HPDE6-E6E7 (cell line): ENCODE measurements around the gene PUM1.

Experiments
- DNase-seq: peaks from one replicate; pipeline ENCODE4 v3.0.0; 2011; ENCODE audit warnings: missing footprints; ENCODE audit errors: extremely low spot score

Gene PUM1

DNA sequence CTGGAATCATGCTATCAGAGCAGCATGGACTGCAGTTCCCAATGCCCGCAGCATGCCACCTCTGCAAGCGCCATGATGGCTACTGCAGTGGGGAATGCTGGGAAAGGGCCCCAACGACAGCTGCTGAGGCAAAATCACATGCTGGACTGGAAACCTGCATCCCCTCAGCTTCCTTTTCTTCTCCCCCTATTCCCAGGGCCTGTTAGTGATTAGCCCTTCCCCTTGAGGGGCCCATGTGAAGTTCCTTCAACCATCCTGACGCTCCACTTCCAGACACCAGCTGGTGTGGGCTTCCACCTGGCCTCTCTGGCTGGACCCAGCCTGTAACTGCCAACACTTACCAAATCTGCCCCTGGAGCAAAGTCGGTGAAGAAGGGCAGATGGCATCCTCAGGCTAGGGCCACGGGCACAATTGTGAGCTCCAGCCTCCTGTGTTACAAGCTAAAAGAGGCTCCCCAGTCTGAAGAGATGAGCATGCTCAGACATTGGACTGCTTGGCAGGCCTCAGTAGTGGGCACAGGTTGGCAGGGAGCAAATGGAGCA is 134.8 kb downstream of the PUM1 start:
- no peak for DNase-seq

DNA sequence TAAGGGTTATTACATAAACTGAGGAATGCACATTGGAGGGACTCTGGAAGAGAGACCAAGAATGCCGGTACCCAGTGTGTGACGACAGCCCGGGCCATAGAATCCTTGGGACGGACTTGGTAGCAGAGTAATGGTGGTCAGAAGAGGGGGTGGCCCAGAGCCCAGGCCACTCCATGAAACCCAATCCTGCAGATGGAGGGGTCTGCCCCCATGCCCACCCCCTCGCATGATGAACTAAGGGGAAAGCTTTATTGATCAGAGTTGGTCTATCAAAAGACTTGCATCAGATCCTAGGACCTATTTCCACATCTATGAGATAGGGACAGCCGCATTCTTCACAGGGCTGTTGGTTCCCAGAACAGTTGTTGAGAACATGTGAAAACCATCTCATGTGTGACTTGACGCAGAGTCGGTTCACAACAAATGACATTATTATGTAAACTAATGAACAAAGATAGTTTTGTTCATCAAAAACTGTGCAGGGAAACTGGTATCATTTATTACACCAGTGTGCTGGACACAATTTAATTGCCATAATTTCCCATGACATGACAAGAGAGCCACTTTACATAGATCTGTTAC is 135.5 kb downstream of the PUM1 start:
- no peak for DNase-seq

DNA sequence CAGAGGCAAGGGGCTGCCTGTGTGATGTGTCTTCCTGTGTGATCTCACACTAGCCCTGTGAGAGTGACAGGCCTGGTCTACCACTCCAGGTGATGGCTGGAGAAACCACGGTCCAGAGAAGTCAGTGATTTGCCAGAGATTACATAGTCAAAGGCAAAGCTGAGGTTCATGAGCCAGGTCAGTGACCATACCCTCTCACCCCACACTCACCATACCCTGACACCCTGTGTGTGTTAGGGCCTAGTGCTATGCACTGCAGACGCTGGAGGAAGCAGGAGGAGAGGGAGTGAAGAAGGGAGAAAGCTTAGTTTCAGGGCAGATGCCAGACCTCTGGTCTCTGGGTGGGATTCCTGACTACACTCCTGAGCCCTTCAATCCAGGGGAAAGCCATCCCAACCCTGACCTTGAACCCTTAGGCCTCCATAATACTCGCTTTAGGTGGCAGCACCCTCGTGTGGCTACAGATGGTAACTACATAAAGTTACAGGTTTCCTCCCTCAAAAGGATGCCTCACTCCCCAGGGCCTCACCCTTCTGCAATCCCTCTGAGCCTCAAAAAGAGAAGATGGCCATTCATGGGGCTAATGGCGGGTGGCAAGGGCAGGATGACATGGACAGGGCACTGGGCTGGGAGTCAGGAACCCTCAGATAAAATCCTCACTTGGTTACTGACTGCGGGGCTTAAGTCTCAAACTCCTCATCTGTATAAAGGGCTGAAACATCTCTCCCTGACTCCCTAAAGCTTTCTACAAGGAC is 136.2 kb downstream of the PUM1 start:
- no peak for DNase-seq

DNA sequence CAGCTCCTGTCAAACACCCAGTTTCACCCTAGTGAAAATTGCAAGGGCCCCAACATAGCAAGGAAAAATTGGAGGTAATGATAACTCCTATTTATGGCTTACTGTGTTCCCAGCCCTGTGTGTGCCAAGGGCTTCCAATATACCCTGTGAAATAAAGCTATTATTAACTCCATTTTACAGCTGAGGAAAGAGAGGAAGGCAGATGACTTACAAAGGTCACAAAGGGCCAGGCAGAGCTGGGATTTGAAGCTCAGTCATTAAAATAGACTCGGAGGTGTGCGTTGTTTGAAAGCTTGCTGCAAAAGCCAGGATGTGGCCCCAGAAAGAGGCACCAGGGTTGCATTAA is 136.8 kb downstream of the PUM1 start:
- no peak for DNase-seq

DNA sequence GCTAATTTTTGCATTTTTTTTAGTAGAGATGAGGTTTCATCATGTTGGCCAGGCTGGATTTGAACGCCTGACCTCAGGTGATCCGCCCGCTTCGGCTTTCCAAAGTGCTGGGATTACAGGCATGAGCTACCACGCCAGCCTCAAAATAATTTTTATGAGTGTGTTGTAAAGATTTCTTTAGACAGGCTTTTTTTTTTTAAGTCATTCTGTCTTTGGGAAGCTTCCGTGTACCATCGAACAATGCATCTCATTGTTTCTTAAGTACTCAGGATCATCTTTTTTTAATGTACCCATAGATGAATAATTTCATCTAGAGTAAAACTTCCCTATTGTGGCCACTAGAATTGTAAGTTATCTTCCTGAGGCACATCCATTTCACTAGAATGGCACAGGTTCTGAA is 137.3 kb downstream of the PUM1 start:
- no peak for DNase-seq

DNA sequence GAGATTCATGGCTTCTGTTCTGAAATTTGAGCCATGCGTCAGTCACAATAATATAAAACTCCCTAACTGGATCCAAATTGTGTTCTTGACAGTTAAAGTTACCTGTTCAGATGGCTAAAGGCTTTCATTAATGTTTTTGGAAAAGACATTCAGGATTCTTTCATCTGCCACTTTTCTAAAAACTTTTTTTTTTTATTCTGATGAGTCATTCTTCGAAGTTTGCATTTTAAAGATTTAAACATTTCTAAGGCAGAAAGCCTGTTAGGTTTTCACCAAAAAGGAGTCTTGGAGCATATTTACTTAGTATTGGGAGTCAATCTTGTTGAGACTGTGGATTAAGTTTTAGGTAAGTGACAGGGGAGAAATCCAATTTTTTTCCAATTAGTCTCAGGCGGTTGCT is 138.1 kb downstream of the PUM1 start:
- no peak for DNase-seq

DNA sequence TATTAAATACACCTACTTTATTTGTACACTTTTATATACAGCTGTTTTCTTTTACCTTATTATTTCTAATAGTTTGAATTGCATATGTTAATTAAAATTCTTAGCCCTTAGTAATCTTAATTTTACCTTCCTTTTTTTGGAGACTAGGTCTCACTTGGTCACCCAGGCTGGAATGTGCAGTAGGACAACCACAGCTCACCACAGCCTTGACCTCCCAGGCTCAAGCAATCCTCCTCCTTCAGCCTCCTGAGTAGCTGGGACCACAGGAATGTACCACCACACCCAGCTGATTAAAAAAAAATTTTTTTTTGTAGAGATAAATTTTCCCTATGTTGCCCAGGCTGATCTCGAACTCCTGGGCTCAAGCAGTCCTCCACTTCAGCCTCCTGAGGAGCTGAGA is 141.9 kb downstream of the PUM1 start:
- DNase-seq = no peak

DNA sequence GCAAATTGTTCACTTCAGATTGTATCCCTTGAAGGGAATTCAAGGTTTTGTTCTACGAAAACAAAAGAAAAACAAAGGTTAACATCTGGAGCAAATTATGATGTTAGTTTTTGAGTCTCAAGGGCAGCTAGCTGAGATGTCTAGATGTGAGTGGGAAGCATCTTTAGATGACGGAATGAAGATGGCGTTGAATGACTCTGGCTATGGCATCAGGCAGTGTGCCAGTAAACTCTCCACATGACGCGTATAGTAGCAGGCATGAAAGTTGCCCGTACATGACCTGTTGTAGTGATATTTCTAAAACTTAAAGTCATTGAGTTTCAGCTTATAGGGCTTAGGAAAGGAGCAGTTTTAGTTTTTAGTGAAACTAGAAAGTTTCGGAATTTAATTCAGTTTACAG is 144.7 kb downstream of the PUM1 start:
- no peak for DNase-seq

DNA sequence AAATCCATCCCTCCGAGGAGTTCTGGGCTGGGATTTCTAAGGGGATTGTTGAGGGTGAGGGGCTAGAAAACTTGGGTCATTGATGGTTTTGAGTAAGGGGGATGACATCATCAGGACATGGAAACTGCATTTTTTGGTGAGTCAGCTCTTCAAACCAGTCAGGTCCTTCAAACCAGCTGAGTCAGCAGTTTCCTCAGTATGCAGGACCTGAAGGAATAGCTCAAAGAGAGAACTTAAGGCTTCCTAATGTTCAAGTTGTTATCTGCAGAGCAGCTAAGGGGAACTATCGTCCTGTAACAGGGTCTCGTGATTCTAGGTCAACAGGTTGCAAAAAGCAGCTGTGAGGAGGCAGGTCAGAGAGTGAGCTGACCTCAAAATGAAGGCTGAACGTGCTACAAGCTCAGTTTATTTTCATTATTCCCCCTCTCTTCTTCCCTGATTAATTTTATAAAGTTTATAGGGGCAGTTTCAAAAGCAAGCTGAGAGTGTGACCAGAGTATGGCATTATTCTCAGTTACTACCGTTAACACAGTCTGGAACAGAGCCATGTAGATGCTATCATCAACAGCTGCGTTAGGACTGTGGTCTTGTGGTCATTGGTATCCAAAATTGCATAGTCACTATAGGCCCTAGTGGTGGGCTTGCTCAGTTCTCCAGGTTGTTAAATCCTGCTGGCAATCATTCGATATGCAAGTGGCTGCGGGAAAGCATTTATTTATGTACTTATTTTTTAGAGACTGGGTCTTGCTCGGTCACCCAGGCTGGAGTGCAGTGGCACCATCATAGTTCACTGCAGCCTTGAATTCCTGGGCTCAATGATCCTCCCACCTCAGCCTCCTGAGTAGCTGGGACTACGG is 146.3 kb downstream of the PUM1 start:
- no peak for DNase-seq

DNA sequence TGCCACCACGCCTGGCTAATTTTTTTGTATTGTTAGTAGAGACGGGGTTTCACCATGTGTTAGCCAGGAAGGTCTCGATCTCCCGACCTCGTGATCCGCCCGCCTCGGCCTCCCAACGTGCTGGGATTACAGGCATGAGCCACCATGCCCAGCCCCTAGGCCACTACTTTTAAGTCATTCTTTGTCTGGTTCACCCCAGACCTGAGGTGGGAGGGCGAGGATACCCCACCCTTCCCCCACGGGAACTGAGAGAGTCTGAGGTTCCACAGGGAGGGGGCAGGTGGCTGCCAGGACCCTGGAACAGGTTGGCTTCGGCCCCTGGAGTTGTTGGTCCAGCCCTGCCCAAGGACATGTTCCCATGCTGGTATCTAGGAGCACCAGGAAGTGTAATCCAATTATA is 149.2 kb downstream of the PUM1 start:
- no peak for DNase-seq

DNA sequence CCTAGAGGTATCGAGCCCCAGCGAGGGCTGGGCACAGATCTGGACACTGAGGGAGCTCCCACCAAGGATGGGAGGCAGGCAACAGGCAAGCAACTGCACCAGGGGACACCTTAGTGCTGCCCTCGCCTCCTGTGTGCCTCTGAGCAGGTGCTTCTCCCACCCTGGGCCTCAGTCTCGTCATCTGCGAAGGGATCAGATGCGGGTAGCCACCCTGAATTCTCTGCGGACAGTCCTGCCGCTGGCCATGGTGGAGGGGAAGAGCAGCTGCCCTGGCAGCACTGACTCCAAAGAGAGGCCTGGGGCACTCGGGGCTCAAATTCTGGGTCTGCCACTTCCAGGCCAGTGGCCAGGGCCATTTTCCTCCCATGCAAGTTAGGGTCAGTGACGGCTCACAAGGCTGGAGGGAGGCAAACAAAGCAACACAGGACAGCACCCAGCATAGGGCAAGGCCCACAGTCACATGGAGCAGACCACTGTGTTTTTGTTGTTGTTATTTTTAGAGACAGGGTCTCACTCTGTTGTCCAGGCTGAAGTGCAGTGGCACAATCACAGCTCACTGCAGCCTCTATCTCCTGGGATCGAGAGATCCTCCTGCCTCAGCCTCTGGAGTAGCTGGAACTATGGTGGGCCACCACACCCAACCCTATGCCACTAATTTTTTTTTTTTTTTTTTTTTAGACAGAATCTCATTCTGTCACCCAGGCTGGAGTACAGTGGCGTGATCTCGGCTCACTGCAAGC is 149.9 kb downstream of the PUM1 start:
- no peak for DNase-seq

DNA sequence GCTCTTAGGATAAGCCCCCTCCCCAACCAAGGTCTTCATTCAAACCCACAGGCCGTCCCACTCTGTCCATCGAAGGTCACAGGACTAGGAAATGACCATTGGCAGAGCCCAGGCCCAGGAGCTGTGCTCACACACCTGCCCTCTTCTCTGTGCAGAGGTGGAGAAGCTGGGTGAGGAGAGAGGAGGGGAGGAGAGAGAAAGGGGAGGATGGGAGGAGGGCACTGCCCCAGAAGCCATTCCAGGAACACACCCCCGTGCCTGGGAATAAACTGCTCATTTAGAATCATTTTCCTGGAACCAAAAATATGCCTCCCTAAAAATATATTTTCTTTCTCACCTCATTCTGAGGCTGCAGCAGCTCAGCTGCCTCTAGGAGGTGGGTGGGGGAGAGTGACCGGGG is 150.6 kb downstream of the PUM1 start:
- DNase-seq = no peak

DNA sequence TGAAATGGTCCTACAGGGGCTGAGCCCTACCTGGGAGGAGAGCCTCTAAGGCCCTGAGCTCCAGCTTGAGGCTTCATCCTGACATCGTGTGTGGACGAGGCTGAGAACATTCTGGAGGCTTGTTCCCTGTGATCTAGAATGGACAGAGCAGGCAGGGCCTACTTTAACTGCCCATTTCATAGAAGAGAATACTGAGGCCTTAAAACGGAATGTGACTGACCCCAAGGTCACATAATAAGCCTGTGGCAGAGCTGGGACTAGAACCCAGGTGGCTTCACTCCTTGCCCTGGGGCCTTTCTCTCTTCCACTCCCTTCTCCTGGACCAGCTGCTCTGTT is 151.0 kb downstream of the PUM1 start:
- no peak for DNase-seq

DNA sequence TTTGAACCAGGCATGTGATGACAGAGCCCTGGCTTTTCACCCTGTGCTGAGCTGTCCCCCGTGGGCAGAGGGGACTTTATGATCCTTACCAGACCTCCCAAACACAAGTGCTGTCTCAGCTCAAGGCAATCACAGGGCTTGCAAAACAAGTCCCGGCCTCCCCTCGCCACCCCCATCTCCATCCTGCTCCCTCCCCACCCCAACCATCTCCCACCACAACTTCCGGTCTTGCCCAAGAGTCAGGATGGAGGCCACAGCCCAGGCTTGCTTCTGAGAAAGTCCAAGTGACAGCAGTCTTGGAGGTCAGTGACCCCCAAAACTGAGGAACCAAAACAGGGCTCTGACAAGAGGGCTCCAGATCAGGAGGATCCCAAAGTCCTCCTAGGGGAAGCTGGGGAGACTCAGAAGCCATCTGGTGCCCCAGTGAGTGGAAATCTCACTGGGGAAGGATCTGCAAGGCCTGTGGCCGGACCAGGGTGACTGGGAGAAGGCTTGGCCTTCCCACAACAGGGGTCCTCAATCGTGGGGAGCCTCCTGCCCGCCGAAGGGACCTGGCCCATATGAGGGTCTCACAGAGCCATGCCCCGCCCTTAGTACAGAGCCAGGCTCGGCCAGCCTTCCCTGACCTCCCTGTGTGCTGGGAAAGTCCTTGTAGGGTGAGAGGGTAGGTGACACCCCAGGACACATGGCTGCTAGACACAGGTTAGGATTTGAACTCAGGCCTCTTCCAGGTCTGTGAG is 152.4 kb downstream of the PUM1 start:
- DNase-seq = no peak

DNA sequence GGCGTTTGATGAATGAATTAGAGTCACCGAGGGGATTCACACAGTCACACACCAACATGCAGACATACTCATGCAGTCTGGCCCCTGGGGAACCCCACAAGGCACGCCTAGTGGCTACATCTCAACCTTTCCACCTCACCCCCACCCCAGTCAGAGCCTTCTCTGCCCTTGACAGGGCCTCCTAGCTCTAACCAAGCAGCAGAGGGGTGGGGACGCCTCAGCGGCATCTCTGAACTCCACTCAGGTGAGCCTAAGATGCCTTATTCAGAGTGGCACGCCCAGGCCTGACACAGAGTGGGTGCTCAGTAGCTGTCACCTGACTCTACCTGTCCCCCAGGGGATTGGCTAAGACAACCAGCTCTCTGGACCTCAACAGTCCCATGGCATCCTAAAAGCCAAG is 153.3 kb downstream of the PUM1 start:
- DNase-seq = no peak

DNA sequence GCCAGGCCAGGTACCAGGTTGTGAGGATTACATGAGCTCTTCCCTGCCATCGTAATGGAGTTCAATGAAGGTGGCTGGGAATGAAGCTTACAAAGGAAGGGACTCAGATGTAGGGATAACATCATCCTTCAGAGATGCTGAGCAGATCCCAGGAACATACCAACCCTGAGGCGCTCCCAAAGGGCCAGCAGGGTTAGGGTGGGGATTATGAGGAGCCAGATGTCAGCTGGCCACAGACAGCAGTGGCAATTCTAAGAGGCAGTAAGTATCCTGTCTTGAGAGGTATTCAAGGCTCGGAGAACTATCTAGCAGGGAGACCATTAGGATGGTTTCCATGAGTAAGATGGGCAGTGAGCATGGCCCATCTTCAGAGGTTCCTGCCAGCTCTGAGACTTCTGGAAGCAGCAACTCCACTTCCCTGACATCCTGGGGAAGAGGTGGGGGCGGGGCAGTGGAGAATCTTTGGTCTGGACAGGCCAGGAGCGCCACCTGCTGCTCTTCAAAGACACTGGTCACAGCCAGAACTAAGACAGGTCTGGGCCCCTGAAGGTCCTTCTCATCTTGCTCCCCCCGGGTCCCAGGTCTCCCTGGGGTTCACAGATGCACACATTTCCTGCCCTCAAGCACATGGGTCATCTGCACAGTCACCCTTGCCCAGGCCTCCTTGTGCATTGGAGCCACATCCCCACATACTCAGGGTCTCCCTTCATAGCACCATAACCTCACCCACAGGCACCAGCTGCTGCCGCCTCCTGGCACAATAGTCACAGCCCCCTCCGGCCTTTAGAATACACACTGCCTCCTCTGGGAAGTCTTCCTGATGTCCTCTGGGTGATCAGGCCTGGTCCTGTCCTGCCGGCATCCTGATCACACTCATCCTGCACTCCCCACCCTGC is 154.2 kb downstream of the PUM1 start:
- DNase-seq = peak; percentile 73

DNA sequence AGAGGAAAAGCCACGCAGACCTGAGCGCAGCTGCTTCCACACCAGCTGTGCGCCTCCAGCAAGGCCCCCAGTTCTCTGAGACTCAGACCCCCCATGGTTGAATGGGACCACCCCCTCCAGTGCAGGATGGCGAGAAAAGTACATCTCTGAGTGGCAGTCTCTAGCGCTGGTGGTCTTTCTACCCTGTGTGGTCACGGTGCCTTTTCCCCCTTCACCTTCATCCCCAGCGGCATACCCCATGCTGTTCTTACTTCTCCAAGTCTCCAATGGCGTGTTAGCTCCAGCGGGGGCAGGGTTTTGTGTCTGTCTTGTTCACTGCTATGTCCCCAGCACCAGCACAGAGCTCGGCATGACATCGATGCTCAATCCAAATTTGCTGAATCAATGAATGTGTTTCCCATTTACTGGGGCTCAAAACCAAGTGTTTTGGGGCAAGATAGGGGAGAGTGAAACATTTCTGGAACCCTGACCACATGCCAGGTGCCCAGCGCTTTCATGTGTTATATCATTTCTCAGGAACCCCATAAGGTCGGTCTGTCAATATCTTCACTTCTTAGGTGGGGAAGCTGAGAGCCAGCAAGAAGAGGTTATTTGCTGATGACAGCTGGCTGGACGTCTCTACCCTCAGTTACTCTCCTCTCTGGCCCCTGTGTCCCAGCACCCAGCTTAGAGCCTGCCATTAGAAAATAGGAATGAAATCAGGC is 156.0 kb downstream of the PUM1 start:
- no peak for DNase-seq

DNA sequence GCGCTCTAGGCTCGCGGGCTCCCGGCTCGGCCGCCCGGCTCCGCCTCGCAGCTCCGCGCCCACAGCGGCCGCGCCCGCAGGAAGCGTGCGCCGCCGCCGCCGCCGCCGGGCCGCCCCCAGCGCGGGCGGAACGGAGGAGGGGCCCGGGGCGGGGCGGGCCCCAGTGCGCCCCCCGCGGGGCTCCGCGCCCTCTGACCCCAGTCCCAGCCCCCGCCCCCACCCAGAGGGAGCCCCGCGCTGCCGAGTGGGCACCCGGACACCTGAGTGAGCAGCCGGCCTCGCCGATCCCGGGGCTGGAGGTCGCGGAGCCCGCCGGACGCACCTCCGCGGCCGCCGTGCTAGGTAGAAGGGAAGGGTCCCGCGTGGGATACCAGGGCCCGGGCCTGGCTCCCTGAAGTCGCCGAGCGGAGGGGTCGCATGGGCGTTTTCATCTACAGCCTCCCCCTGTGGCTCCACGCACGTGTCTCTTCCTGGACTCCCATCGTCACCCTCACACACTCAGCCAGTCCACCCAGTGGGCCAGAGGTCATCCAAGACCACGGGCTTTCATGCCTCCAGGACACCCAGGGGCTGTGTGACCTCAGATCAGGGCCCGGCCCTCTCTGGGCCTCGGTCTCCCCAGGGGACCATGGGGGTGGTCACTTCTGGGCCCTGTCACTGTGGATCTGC is 156.7 kb downstream of the PUM1 start, which contains the start of gene SDC3:
Gene SDC3 (minus strand): TSS at position 63 of the 669 bp plus-strand sequence. CDS start 172 bp downstream, outside the sequence.
- DNase-seq = no peak

DNA sequence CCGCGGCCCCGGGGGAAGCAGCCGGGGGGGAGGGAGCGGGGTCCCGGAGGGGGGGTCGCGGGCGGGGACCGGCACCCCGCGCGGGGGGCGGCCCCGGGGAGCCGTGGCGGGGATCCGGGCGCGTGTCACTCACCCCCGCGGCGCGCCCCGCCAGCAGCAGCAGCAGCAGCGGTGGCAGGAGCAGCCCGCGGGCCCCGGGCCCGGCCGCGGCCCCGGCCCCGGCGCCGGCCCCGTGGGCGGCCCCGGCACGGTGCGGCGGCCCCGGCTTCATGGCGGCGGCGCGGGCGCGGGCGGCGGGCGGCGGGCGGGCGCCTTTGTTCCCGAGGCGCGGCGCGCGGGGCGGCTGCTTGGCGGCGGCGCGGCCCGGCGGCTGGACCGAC is 157.2 kb downstream of the PUM1 start:
- DNase-seq = no peak
